DOHH2 (cell line): ENCODE results near the gene ISL1.

Experiments
- H3F3A ChIP-seq: fragments of 200-600 bp; sonication (generic), shearing (Covaris generic); 2 replicates; pipeline ENCODE4 v1.6.0; 2016; ENCODE audit warnings: antibody characterized with exemption, mild to moderate bottlenecking; ENCODE audit not compliant: control insufficient read depth, insufficient read depth
- H3K27ac ChIP-seq: fragments of 200-600 bp; sonication (generic); 2 replicates; pipeline ENCODE4 v1.5.1; 2014; ENCODE audit warnings: low read depth, mild to moderate bottlenecking, low read length, moderate library complexity
- H3K27me3 ChIP-seq: fragments of 200-600 bp; sonication (generic); 2 replicates; pipeline ENCODE4 v1.6.1; 2014; ENCODE audit warnings: mild to moderate bottlenecking, low read length, mixed read lengths; ENCODE audit not compliant: control insufficient read depth
- H3K36me3 ChIP-seq: fragments of 200-600 bp; sonication (generic); 2 replicates; pipeline ENCODE4 v1.6.1; 2014; ENCODE audit warnings: mild to moderate bottlenecking, low read length, moderate library complexity, mixed read lengths; ENCODE audit not compliant: control insufficient read depth
- H3K4me1 ChIP-seq: fragments of 200-600 bp; sonication (generic); 2 replicates; pipeline ENCODE4 v1.6.1; 2014; ENCODE audit warnings: mild to moderate bottlenecking, low read length, mixed read lengths; ENCODE audit not compliant: control insufficient read depth
- H3K4me2 ChIP-seq: fragments of 200-600 bp; sonication (generic); 2 replicates; pipeline ENCODE4 v1.6.0; 2014; ENCODE audit warnings: mild to moderate bottlenecking, low read length, moderate library complexity
- H3K4me3 ChIP-seq: fragments of 200-600 bp; sonication (generic); 2 replicates; pipeline ENCODE4 v1.5.1; 2014; ENCODE audit warnings: mild to moderate bottlenecking, low read length, mixed read lengths
- H3K79me2 ChIP-seq: fragments of 200-600 bp; sonication (generic); 2 replicates; pipeline ENCODE4 v1.6.1; 2014; ENCODE audit warnings: mild to moderate bottlenecking, low read length, mixed read lengths; ENCODE audit not compliant: control insufficient read depth
- H3K9me2 ChIP-seq: fragments of 200-600 bp; sonication (generic); replicated peaks from 2 replicates; pipeline ENCODE4 v1.6.1; 2014; ENCODE audit warnings: mild to moderate bottlenecking, low read length, mixed read lengths; ENCODE audit not compliant: control insufficient read depth
- H3K9me3 ChIP-seq: fragments of 200-600 bp; sonication (generic); 2 replicates; pipeline ENCODE4 v1.6.1; 2014; ENCODE audit warnings: antibody characterized with exemption, low read length, mixed read lengths; ENCODE audit not compliant: control insufficient read depth, insufficient read depth
- H4K20me1 ChIP-seq: fragments of 200-600 bp; sonication (generic); 2 replicates; pipeline ENCODE4 v1.6.0; 2014; ENCODE audit warnings: low read depth, mild to moderate bottlenecking, antibody characterized with exemption, low read length, moderate library complexity; ENCODE audit not compliant: control insufficient read depth, insufficient read depth
- EZH2phosphoT487 ChIP-seq: fragments of 200-600 bp; sonication (generic); IDR thresholded peaks from 2 replicates; pipeline ENCODE4 v1.6.1; 2017; ENCODE audit warnings: borderline replicate concordance, mild to moderate bottlenecking, antibody characterized with exemption, low read length, moderate library complexity, mixed read lengths
- TF ChIP-seq, protein P1 (sequence below): fragments of 200-600 bp; sonication (generic); IDR thresholded peaks from one replicate; pipeline ENCODE4 v1.5.1; 2014; ENCODE audit warnings: antibody characterized with exemption, mild to moderate bottlenecking, low read depth, low read length; ENCODE audit not compliant: poor library complexity, severe bottlenecking

Gene ISL1

DNA sequence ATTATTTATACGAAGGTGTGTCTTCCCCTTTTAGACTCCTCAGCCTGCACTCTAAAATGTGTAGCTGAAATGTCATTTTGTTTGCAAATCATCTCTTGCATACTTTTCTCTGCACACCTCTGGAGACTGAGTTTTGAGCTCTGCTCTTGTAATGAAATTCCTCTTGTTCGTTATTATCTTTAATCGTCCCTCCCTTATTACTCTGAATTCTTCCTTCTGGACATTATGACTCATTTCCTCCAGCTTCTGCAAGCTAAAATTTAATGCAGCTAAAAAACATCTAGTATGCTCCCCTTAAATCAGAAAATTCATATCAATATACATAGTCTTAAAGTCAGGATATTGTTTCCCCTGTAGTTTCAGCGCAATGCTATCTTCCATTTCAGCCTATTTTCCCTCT, 13.5 kb downstream of the ISL1 start:
- Histone ChIP-seq H3K4me3 (no peak overlapping the region), H3K9me2 (no peaks in the 10 kb centered on the region), H3F3A (no peaks in the 10 kb centered on the region), H3K4me1 (no peaks in the 10 kb centered on the region), H3K27ac (no peak overlapping the region), H3K79me2 (no peaks in the 10 kb centered on the region), H3K36me3 (no peaks in the 10 kb centered on the region), H3K4me2 (no peak overlapping the region), H4K20me1 (no peaks in the 10 kb centered on the region), H3K27me3 (peaks cover 22% of the 10 kb centered on the region), H3K9me3 (no peaks in the 10 kb centered on the region)
- TF ChIP-seq, protein P1, sequence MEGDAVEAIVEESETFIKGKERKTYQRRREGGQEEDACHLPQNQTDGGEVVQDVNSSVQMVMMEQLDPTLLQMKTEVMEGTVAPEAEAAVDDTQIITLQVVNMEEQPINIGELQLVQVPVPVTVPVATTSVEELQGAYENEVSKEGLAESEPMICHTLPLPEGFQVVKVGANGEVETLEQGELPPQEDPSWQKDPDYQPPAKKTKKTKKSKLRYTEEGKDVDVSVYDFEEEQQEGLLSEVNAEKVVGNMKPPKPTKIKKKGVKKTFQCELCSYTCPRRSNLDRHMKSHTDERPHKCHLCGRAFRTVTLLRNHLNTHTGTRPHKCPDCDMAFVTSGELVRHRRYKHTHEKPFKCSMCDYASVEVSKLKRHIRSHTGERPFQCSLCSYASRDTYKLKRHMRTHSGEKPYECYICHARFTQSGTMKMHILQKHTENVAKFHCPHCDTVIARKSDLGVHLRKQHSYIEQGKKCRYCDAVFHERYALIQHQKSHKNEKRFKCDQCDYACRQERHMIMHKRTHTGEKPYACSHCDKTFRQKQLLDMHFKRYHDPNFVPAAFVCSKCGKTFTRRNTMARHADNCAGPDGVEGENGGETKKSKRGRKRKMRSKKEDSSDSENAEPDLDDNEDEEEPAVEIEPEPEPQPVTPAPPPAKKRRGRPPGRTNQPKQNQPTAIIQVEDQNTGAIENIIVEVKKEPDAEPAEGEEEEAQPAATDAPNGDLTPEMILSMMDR = no peak
- no peak for TF ChIP-seq EZH2phosphoT487

DNA sequence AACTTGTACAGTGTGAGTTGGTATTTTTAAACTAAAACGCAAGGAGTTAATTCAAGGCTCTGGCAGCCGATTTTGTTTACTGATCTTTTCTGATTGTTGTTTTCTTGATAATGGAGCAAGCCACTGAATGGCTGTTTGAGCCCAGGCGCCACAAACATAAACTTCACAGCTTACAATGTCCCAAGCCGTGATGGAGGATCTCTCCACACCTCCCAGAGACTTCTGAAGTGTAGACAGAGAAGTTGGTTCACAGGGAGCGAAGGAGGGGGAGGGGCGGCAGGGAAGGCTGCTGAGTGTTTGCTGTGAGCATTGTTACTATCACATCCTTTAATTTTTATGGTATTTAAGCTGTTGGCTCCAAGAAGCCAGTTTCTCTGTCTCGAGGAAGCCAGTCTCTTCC, 14.7 kb downstream of the ISL1 start:
- no peaks in the 10 kb centered on the region for H3K79me2 ChIP-seq
- no peaks in the 10 kb centered on the region for H3K9me2 ChIP-seq
- H3F3A ChIP-seq = no peaks in the 10 kb centered on the region
- H3K4me1 ChIP-seq = no peaks in the 10 kb centered on the region
- no peaks in the 10 kb centered on the region for H3K36me3 ChIP-seq
- no peak overlapping the region for H3K4me2 ChIP-seq
- no peaks in the 10 kb centered on the region for H4K20me1 ChIP-seq
- no peak overlapping the region for H3K4me3 ChIP-seq
- H3K9me3 ChIP-seq = no peaks in the 10 kb centered on the region
- H3K27ac ChIP-seq = no peak overlapping the region
- H3K27me3 ChIP-seq = peaks cover 22% of the 10 kb centered on the region
- TF ChIP-seq EZH2phosphoT487 = no peak
- TF ChIP-seq, protein P1 = no peak

DNA sequence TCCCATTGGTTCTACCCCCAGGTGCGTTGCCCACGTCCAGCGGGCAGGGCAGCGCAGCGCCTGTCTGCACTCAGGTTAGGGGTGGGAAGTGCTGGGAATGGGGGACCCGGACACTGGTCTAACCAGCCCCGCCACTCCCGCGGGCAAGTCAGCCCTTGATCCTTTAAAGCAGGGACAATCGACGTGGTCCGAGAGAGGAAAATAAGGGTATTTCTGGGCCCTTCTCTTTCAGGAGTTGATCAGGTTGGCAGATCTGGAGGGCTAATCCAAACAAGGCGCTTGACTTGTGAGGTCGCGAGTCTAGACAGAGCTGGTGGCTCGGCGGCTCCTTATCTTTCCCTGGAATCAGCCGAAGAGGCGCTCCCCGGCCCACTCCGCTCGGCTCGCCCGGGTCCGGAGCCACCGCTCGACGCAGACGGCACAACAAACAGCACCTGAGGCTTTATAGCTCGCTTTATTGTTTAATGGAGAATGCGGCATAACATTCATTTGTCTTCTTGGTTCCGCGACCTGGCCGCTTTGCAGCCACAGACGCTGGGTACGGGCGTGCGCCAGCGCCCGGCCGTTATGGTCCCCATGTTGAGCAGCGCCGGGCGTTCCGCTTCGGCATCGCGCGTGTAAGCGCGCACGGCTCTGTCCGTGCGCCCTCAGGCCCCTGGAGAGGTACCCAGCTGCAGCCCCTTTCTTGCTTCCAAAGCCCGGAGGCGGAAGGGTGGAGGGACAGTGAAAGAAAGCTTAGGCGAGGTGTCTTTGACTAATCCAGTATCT, 15.8 kb downstream of the ISL1 start:
- Histone ChIP-seq H3K4me3 (no peak overlapping the region), H4K20me1 (no peaks in the 10 kb centered on the region), H3F3A (no peaks in the 10 kb centered on the region), H3K9me3 (no peaks in the 10 kb centered on the region), H3K9me2 (no peaks in the 10 kb centered on the region), H3K79me2 (no peaks in the 10 kb centered on the region), H3K27ac (no peak overlapping the region), H3K36me3 (no peaks in the 10 kb centered on the region), H3K4me1 (no peaks in the 10 kb centered on the region), H3K27me3 (peaks cover 14% of the 10 kb centered on the region), H3K4me2 (no peak overlapping the region)
- TF ChIP-seq, protein P1 = no peak
- no peak for TF ChIP-seq EZH2phosphoT487
